VCaP (cell line): Measurements from ENCODE around the gene FAM53A.

Source experiments
- H3K27ac ChIP-seq: fragments of 450-650 bp; 2 replicates; pipeline ENCODE4 v1.5.1; 2017
- TF ChIP-seq, protein P1 (sequence below): fragments of 450-650 bp; conservative IDR thresholded peaks from 2 replicates; pipeline ENCODE4 v1.5.1; 2017; ENCODE audit warnings: mild to moderate bottlenecking, moderate library complexity

Gene FAM53A

GRCh38 chr4:1632109-1633104 is 51.7 kb downstream of the FAM53A start:
- TF ChIP-seq, protein P1, sequence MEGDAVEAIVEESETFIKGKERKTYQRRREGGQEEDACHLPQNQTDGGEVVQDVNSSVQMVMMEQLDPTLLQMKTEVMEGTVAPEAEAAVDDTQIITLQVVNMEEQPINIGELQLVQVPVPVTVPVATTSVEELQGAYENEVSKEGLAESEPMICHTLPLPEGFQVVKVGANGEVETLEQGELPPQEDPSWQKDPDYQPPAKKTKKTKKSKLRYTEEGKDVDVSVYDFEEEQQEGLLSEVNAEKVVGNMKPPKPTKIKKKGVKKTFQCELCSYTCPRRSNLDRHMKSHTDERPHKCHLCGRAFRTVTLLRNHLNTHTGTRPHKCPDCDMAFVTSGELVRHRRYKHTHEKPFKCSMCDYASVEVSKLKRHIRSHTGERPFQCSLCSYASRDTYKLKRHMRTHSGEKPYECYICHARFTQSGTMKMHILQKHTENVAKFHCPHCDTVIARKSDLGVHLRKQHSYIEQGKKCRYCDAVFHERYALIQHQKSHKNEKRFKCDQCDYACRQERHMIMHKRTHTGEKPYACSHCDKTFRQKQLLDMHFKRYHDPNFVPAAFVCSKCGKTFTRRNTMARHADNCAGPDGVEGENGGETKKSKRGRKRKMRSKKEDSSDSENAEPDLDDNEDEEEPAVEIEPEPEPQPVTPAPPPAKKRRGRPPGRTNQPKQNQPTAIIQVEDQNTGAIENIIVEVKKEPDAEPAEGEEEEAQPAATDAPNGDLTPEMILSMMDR, result no peak
- no peak overlapping the region for H3K27ac ChIP-seq

DNA sequence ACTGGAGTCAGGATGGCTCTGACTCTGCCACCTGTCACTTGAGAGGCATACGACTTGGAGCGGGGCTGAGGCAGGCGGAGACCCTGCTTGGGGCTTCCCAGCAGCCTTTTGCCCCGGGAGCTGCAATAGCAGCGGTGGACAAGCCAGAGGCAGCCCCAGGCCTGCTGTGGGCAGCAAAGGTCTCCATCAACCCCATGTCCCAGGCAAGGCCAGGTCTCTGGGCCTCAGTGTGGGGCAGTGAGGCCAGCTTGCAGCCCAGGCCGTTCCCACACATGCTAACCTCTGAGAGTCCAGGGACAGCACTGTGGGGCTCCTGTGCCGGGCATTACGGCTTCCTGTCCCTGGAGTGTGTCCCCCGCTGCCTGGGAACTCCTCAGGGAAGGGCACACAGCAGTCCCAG is 53.0 kb downstream of the FAM53A start:
- TF ChIP-seq, protein P1, result no peak
- no peak overlapping the region for H3K27ac ChIP-seq

DNA sequence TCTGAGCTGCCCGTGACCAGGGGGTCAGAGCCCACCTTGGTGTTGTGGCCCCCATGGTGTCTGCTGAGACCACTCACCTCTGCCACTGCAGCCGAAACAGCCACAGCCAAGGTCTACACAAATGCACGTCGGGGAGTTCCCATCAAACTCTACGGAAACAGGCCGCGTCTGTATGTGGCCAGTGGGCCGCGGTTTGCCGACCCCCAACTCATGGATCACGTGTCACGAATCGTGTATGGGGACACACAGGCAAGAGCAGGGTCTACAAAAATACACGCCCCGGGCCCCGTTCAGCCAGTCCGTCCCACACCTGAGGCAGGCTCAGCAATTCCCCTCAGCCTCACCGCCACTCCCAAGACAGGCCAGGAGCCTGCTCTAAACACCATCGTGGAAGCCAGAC is 53.8 kb downstream of the FAM53A start:
- no peak overlapping the region for H3K27ac ChIP-seq
- TF ChIP-seq, protein P1, result no peak

DNA sequence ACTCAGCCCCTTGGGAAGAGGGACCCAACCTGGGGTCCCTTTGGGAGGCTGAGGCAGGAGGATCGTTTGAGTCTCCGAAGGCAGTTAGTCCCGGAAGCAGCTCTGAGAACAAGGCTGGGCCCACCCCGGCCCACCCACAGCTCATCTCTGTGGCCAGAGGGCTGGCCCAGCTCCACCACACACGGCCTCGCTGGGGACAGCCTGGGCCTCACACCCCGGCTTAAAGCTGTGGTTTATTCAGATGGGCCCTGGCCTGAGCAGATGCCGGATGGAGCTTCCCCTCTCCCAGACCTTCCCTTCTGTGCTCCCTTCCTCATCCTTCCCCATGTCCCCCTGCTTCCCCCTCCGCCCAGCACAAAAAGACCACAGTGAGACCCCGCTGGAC is 54.4 kb downstream of the FAM53A start:
- TF ChIP-seq, protein P1, result no peak
- H3K27ac ChIP-seq, result no peak overlapping the region

DNA sequence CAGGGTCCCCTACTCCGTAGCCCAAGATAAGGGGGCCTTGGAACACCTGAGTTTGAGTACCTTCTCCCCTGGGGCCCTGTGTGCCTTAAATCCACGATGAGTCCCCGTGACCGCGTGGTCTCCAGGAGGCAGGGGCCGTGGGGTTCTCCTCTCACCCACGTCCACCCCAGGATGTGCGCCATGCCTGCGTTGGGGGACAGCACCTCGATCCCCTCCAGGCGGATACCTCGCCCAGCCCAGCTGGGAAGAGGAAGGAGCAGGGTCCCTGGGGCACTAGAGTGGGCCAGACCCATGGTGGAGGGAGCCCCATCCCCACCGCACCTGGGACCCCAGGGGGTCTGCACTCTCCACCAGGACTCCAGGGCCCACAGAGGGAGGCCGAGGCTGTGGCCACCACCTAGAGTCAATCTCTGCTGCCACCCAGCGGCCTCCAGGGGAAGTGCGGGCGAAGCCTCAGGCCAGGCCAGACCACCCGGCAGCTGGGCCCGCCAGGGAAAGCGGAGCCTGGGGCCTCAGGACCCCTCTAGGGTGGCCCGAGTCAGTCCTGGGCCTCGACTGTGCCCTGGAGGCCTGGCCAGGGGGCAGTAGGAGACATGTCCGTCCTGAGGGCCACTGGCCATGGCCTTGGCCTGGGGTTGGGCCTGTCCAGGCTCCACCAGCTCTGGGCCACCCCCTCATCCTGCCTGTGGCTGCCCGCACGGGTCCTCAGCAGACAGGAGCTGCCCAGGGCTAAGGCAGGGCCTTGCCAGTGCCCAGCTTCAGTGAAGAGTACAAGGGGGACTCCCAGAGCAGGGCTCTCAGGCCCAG is 55.0 kb downstream of the FAM53A start:
- no peak overlapping the region for H3K27ac ChIP-seq

DNA sequence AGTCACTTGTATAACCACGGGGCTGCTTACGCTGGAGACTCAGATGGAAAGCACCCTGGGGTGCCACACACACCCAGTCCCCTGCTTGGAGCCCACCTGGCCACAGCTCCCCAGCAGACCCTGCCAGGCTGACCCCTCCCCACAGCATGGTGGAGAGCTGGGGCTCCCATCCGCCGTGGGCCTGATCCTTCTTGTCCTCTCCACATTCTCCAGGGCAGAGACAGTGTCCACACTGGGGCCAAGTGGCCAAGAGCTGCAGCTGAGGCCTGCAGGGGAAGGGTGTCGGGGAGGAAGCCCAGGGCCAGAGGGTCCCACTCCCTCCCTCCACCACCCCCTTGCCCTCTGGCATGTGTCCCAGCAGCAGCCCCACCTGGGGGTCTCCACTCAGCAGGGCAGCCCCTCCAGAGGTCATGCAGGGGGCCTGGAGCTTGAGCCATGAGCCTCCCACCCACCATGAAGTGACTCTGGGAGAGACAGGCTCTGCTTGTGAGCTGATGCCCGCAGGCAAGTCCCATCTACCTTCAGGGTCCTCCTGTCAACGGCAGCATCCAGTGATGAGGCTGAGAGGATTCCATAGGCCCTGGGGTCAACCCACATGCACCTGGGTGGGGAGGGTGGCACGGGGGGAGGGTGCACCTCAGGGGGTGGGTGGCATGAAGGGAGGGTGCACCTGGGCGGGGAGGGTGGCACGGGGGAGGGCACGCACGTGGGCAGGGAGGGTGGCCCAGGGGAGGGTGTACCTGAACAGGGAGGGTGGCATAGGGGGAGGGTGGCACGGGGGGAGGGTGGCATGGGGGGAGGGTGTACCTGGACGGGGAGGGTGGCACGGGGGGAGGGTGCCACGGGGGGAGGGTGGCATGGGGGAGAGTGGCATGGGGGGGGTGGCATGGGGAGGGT is 56.4 kb downstream of the FAM53A start:
- TF ChIP-seq, protein P1, result no peak

More for the DNA sequence above, 55.0 kb downstream of the FAM53A start:
- TF ChIP-seq, protein P1, result peak; percentile 95

More for the DNA sequence above, 56.4 kb downstream of the FAM53A start:
- H3K27ac ChIP-seq, result no peak overlapping the region
